Ascending aorta (tissue), 2 donors: ENCODE results near the gene FUT4. TPM values are rescaled to one million over a fixed set of nuclear protein-coding genes. Genes with fewer than 3 reads are reported as not detected.
"Not testable (repeated sequence)": the region's sequence is repeated elsewhere in the genome, so short reads cannot be mapped to it uniquely, and the experiment has no call there.

Experiments used
- DNase-seq, 2 donors: peaks; one replicate each; pipeline ENCODE4 v3.0.0-alpha.2; 2019; ENCODE audit warnings: low spot score in 2 of 2
- H3K27ac ChIP-seq, 2 donors: fragments of 200-600 bp; sonication (generic); one replicate each; pipeline ENCODE4 v1.5.1; 2016 to 2017; ENCODE audit warnings: mild to moderate bottlenecking in 1 of 2
- H3K27me3 ChIP-seq: fragments of 200-600 bp; sonication (generic); one replicate; pipeline ENCODE4 v1.5.1; 2017
- H3K36me3 ChIP-seq, 2 donors: fragments of 200-600 bp; sonication (generic); one replicate each; pipeline ENCODE4 v1.5.1; 2016
- H3K4me1 ChIP-seq, 2 donors: fragments of 200-600 bp; sonication (generic); one replicate each; pipeline ENCODE4 v1.5.1; 2016 to 2017; ENCODE audit warnings: mild to moderate bottlenecking in 1 of 2
- H3K4me3 ChIP-seq, 2 donors: fragments of 200-600 bp; sonication (generic); one replicate each; pipeline ENCODE4 v1.5.1; 2016 to 2017; ENCODE audit warnings: mild to moderate bottlenecking in 1 of 2
- H3K9me3 ChIP-seq, 2 donors: fragments of 200-600 bp; sonication (generic); one replicate each; pipeline ENCODE4 v1.5.1; 2016
- CTCF ChIP-seq, 3 experiments: fragments of 200-600 bp in 2 of 3; fragments of 450-650 bp in 1 of 3; sonication (generic) in 2 of 3; IDR thresholded peaks; one replicate each; pipeline ENCODE4 v1.5.1; 2016 to 2019; ENCODE audit warnings: antibody characterized with exemption in 3 of 3, mild to moderate bottlenecking in 1 of 3, moderate library complexity in 1 of 3
- intact Hi-C: fragments of 100-400 bp; cut with DNase I; formaldehyde crosslinking; loops from one replicate; pipeline ENCODE4 v1.15.1; 2023
- total RNA-seq: library from RNA; depleted of rRNA; stranded (reverse); fragments of >200 nt; gene quantifications from one replicate; pipeline ENCODE4 v1.1.0, GENCODE V29; 2016

The FUT4 gene
- total RNA-seq, 1 donor from 2014 or later = 3.2 TPM

DNA sequence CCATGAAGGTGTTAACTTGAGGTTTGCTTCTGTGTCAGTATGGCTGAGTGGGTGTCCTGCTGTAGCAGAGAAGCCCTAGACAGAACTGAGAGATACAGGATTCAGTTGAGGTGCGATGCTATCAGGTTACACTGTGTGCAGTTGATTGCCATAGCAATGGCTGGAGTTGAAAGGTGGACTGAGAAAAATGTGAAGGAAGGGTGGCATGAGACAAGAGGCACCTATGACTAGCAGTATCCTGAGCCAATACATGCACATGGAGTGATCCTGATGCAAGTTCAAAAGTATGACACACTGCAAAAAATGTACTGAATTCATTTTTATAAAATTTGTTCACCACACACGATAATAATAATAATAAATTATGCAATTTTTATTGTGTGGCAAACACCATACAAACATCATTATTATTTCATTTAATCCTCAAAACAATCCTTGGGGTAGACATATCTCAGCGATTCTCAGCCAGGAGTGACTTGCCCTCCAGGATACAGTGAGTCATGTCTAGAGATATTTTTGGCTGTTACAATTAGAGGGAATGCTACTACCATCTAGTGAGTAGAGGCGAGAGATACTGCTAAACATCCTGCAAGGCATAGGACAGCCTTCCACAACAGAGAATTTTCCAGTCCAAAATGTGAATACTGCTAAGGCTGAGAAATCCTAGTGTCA is 19.6 kb downstream of the FUT4 start:
- intact Hi-C loops = loop anchor here (1.0 kb wide), 1 partner anchor 44 kb away; no protein-coding TSS in a partner anchor

GRCh38 chr11:94563848-94564467 is 20.2 kb downstream of the FUT4 start:
- Histone ChIP-seq H3K9me3 (no peaks in the 10 kb centered on the region), H3K27ac (no peak overlapping the region), H3K36me3 (no peaks in the 10 kb centered on the region), H3K4me3 (no peak overlapping the region), H3K4me1 (peaks cover 0 to 22% of the 10 kb centered on the region in 2 donors), H3K27me3 (no peaks in the 10 kb centered on the region)
- DNase-seq = no peak
- no peak for TF ChIP-seq CTCF (IDR thresholded peaks at IDR 0.05)
- intact Hi-C loops = loop anchor here (1.0 kb wide), 1 partner anchor 45 kb away; no protein-coding TSS in a partner anchor

More for the DNA sequence above, 19.6 kb downstream of the FUT4 start:
- no peaks in the 10 kb centered on the region for H3K36me3 ChIP-seq
- peak; percentile 31 to 57 (median 34) for TF ChIP-seq CTCF (IDR thresholded peaks at IDR 0.05)
- no peak overlapping the region for H3K4me3 ChIP-seq
- H3K27ac ChIP-seq = no peak overlapping the region
- no peak for DNase-seq
- H3K27me3 ChIP-seq = no peaks in the 10 kb centered on the region
- H3K9me3 ChIP-seq = no peaks in the 10 kb centered on the region
- peaks cover 2 to 22% of the 10 kb centered on the region in 2 donors for H3K4me1 ChIP-seq

GRCh38 chr11:94567181-94567670 is 23.5 kb downstream of the FUT4 start, which contains the start of gene PIWIL4:
TSS of gene PIWIL4 (plus strand) at chr11:94567368. CDS start at chr11:94567519, 151 bp downstream.
- H3K9me3 ChIP-seq = no peaks in the 10 kb centered on the region
- no peak for DNase-seq
- H3K36me3 ChIP-seq = no peaks in the 10 kb centered on the region
- no peak for TF ChIP-seq CTCF (IDR thresholded peaks at IDR 0.05)
- H3K4me3 ChIP-seq = no peak within 1 kb of the TSS
- H3K27ac ChIP-seq = no peak within 1 kb of the TSS
- H3K4me1 ChIP-seq = peaks cover 0 to 10% of the 10 kb centered on the region in 2 donors
- intact Hi-C loops = no loop called here
- no peaks in the 10 kb centered on the region for H3K27me3 ChIP-seq

GRCh38 chr11:94568200-94568599 is 24.5 kb downstream of the FUT4 start:
- no peak overlapping the region for H3K4me3 ChIP-seq
- TF ChIP-seq CTCF (IDR thresholded peaks at IDR 0.05) = no peak
- H3K36me3 ChIP-seq = no peaks in the 10 kb centered on the region
- peaks cover 0 to 4% of the 10 kb centered on the region in 2 donors for H3K4me1 ChIP-seq
- no peak for DNase-seq
- H3K27ac ChIP-seq = no peak overlapping the region
- intact Hi-C loops = no loop called here
- no peaks in the 10 kb centered on the region for H3K9me3 ChIP-seq
- no peaks in the 10 kb centered on the region for H3K27me3 ChIP-seq

GRCh38 chr11:94568717-94569116 is 25.0 kb downstream of the FUT4 start:
- TF ChIP-seq CTCF (IDR thresholded peaks at IDR 0.05) = no peak
- Histone ChIP-seq H3K4me3 (no peak overlapping the region), H3K4me1 (peaks cover 0 to 2% of the 10 kb centered on the region in 2 donors), H3K27me3 (no peaks in the 10 kb centered on the region), H3K27ac (no peak overlapping the region), H3K36me3 (no peaks in the 10 kb centered on the region), H3K9me3 (no peaks in the 10 kb centered on the region)
- DNase-seq = no peak
- intact Hi-C loops = no loop called here

GRCh38 chr11:94572975-94573374 is 29.3 kb downstream of the FUT4 start:
- H3K27ac ChIP-seq, H3K4me1 ChIP-seq, H3K4me3 ChIP-seq, H3K36me3 ChIP-seq, intact Hi-C loops, DNase-seq, H3K27me3 ChIP-seq, H3K9me3 ChIP-seq: not testable (repeated sequence)
